GM18526 (cell line): Measurements from ENCODE around the gene DDIAS.

Source experiments
- POLR2A ChIP-seq: IDR thresholded peaks from 3 replicates; pipeline ENCODE4 v1.6.1; 2011; ENCODE audit not compliant: insufficient read length; ENCODE audit errors: extremely low read depth

The DDIAS gene

GRCh38 chr11:82901165-82901921, at the start of gene DDIAS:
DDIAS (plus strand) TSS chr11:82901736; CDS start chr11:82914739, 13,003 bp downstream.
- peak; percentile 65 for TF ChIP-seq POLR2A

- no peak for TF ChIP-seq POLR2A
Observed at GRCh38 chr11:82854242-82854641, 47.3 kb upstream of the DDIAS start.

GRCh38 chr11:82855616-82856015, 45.9 kb upstream of the DDIAS start:
- TF ChIP-seq POLR2A: no peak

GRCh38 chr11:82857145-82857544, 44.4 kb upstream of the DDIAS start:
- TF ChIP-seq POLR2A: no peak

- no peak for TF ChIP-seq POLR2A
Observed at GRCh38 chr11:82858133-82858532, 43.4 kb upstream of the DDIAS start.

GRCh38 chr11:82858556-82859091, 42.9 kb upstream of the DDIAS start:
- no peak for TF ChIP-seq POLR2A

- TF ChIP-seq POLR2A: no peak
Observed at GRCh38 chr11:82859750-82860149, 41.8 kb upstream of the DDIAS start.

GRCh38 chr11:82862379-82862778, 39.2 kb upstream of the DDIAS start:
- no peak for TF ChIP-seq POLR2A

- TF ChIP-seq POLR2A: no peak
Observed at GRCh38 chr11:82863209-82863608, 38.3 kb upstream of the DDIAS start.

GRCh38 chr11:82864268-82864667, 37.3 kb upstream of the DDIAS start:
- no peak for TF ChIP-seq POLR2A

- no peak for TF ChIP-seq POLR2A
Observed at GRCh38 chr11:82865841-82866240, 35.7 kb upstream of the DDIAS start.

GRCh38 chr11:82867495-82868082, 33.9 kb upstream of the DDIAS start:
- TF ChIP-seq POLR2A: no peak

- no peak for TF ChIP-seq POLR2A
Observed at GRCh38 chr11:82869657-82870056, 31.9 kb upstream of the DDIAS start.

- TF ChIP-seq POLR2A: no peak
Observed at GRCh38 chr11:82871646-82872045, 29.9 kb upstream of the DDIAS start.

- TF ChIP-seq POLR2A: no peak
Observed at GRCh38 chr11:82872377-82873150, 29.0 kb upstream of the DDIAS start.

- TF ChIP-seq POLR2A: no peak
Observed at GRCh38 chr11:82873919-82874333, 27.6 kb upstream of the DDIAS start.
